A549 treated with AZD9567 at 1 μM for 4 hours (cell line): ENCODE measurements around the gene CD3E. TPM values are rescaled to one million over a fixed set of nuclear protein-coding genes. Genes with fewer than 3 reads are reported as not detected.

Source experiments
- total RNA-seq: library from RNA; stranded (reverse); fragments of 200-300 nt; extraction: Qiagen RNA extraction; gene quantifications from 5 replicates; pipeline ENCODE4 v1.2.3, GENCODE V29; 2022; ENCODE audit not compliant: insufficient read depth

The CD3E gene
- not detected in 5 replicates for total RNA-seq

GRCh38 chr11:118304568-118305248, at the start of gene CD3E:
CD3E (plus strand) TSS chr11:118304730; CDS start chr11:118304953, 223 bp downstream.

DNA sequence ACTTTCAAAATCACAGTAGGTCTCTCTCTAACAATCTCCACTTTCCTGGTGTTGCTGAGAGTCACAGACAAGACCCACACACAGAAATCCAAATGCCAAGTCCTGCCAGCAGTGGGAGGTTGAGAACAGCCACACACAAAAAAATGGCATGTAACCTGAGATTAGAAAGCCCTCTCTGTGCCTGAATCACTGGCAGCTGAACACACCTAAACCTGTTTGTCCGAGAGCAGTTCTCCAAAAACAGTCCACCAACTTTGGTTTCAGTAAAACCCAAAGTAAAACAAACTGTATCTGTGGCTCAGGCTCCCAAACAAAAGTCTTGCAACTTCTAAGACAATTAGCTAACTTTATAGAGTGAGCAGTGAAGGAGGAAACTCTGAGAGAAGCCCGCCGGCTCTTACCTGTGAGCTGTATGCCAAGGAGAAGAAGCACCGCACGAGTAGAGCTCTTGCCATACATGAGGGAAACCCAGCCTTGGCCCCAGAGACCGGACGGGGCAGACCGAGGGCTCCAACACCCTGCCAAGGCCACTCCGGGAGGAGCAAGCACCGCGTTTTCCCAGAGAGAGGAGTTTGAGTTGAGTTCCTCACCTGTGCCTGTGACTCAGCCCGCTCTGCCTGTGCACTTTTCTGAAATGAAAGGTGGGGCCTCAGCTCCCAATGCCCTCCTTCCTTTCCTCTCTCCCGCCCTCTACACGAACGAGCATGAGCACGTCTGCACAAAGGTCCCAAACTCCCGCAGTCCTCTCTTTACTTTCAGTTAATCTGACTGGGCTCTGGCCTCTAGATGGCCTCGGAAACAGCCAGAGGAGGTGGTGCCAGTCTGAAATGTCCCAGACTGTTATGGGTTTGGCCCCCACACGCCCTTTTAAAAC, 40.6 kb upstream of the CD3E start, which contains the start of gene MPZL2:
Gene MPZL2 (minus strand): TSS at position 603 of the 874 bp plus-strand sequence. CDS start 144 bp downstream, at position 459.

GRCh38 chr11:118342503-118343161, 38.1 kb downstream of the CD3E start, which contains the start of gene CD3D:
CD3D (minus strand) TSS chr11:118342705; CDS start chr11:118342607, 98 bp downstream.

DNA sequence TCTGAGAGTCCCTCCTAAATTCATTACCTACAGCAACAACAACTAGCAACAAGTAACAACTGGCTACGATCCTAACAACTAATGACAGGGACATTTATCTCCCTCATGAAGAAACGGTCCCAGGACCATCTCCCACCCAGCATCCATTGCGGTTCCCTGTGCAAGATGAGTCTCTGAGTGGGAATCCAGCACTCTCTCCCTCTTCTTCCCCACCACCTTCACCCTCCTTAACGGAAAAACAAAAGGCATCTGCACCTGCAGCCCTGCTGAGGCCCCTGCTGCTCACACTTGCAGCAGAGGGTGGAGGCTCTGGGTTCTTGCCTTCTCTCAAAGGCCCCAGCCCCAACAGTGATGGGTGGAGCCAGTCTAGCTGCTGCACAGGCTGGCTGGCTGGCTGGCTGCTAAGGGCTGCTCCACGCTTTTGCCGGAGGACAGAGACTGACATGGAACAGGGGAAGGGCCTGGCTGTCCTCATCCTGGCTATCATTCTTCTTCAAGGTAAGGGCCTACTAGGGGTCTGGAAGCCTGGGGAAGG, 39.5 kb downstream of the CD3E start, which contains the start of gene CD3G:
Gene CD3G (plus strand): TSS at position 364 of the 535 bp plus-strand sequence. CDS start 80 bp downstream, at position 444.

DNA sequence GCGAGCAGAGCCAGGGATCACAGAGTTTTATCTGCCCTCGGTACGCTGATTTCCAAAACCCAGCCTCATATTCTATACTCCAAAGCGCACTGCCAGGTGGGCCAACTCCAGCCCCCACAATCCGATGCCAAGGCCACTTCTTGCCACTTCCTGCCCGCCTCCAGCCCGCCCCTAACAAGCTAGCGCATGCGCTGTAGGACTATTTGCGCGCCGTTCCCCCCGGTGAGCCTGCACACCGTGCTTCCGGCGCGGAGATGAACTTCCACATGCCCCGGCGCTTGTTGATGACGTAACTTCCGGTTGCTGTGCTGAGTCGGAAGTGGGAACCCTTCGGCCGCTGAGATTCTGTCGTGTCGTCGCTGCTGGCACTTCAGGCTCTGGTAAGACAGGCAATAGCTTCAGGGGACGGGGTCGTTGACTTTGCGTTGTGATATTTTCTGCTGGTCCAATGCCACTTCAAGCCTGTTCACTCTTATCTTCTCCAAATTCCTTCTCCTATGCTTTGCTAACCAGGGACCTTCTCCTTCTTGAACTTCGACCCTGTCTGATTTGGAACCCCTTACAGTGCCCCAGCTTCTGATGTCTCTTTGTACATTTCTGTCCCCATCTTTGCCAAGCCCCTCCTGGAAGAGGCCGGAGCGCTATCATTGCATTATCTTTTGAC, 54.9 kb downstream of the CD3E start, which contains the start of gene UBE4A:
Gene UBE4A (plus strand): TSS at position 306 of the 664 bp plus-strand sequence. CDS start 5,481 bp downstream, outside the sequence.

Other genes starting within 250 kb of the CD3E start
- not detected in 5 replicates for gene TMPRSS4, start 227.7 kb upstream of the CD3E start, total RNA-seq
- gene SMIM35, start 217.8 kb upstream of the CD3E start, total RNA-seq, result not detected in 5 replicates
- gene SCN4B, start 151.9 kb upstream of the CD3E start, total RNA-seq, result 0.02 to 0.05 TPM (median 0.03 TPM) in 3 of 5 replicates, not detected in the others
- not detected in 5 replicates for gene SCN2B, start 128.1 kb upstream of the CD3E start, total RNA-seq
- not detected in 5 replicates for gene JAML, start 79.7 kb upstream of the CD3E start, total RNA-seq
- 0.19 to 0.33 TPM (median 0.26 TPM) in 4 of 5 replicates, not detected in the other for gene MPZL3, start 52.4 kb upstream of the CD3E start, total RNA-seq
- gene MPZL2, start 40.4 kb upstream of the CD3E start, total RNA-seq, result 0.06 to 0.13 TPM (median 0.07 TPM) in 3 of 5 replicates, not detected in the others
- not detected in 5 replicates for gene CD3D, start 38.0 kb downstream of the CD3E start, total RNA-seq
- gene CD3G, start 39.6 kb downstream of the CD3E start, total RNA-seq, result not detected in 5 replicates
- gene UBE4A, start 54.9 kb downstream of the CD3E start, total RNA-seq, result 8.9 to 12.5 TPM (median 10.0 TPM) in 5 replicates
- 145 to 210 TPM (median 194 TPM) in 5 replicates for gene ATP5MG, start 96.9 kb downstream of the CD3E start, total RNA-seq
- gene KMT2A, start 131.8 kb downstream of the CD3E start, total RNA-seq, result 10.7 to 19.9 TPM (median 12.3 TPM) in 5 replicates
- 0.13 to 0.16 TPM in 2 of 5 replicates, not detected in the others for gene TTC36, start 222.7 kb downstream of the CD3E start, total RNA-seq
- gene TMEM25, start 226.5 kb downstream of the CD3E start, total RNA-seq, result 0.34 to 0.66 TPM (median 0.49 TPM) in 4 of 5 replicates, not detected in the other